Measurements from ENCODE around the gene EPRS1.

DNA sequence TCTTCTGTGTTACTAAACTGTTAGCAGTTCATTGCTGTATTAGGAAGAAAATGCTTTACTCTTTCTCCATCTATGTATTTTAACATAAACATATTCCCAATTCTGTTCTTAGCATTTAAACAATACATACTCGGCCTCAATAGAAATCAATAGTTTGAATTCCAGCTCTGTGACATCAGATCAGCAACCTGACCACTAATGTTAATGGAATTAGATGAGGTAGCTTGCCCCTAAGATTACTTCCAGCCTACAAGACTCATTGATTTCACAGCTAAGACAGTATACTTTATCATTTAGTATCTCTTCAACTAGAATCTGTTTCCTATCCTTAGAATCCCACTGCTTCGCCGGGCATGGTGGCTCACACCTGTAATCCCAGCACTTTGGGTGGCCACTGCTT is 38.9 kb downstream of the EPRS1 start:
- TF ChIP-seq, protein P1, sequence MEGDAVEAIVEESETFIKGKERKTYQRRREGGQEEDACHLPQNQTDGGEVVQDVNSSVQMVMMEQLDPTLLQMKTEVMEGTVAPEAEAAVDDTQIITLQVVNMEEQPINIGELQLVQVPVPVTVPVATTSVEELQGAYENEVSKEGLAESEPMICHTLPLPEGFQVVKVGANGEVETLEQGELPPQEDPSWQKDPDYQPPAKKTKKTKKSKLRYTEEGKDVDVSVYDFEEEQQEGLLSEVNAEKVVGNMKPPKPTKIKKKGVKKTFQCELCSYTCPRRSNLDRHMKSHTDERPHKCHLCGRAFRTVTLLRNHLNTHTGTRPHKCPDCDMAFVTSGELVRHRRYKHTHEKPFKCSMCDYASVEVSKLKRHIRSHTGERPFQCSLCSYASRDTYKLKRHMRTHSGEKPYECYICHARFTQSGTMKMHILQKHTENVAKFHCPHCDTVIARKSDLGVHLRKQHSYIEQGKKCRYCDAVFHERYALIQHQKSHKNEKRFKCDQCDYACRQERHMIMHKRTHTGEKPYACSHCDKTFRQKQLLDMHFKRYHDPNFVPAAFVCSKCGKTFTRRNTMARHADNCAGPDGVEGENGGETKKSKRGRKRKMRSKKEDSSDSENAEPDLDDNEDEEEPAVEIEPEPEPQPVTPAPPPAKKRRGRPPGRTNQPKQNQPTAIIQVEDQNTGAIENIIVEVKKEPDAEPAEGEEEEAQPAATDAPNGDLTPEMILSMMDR (IDR thresholded peaks at IDR 0.05; ENCODE audit: low read depth, low read length, missing input control) = no peak
- no peak for TF ChIP-seq HNF4A (conservative IDR thresholded peaks at IDR 0.05)
- no peak for TF ChIP-seq REST (IDR thresholded peaks at IDR 0.05)
- TF ChIP-seq JUND (IDR thresholded peaks at IDR 0.05) = no peak
- TF ChIP-seq GABPA (IDR thresholded peaks at IDR 0.05 in 1 of 2, conservative IDR thresholded peaks at IDR 0.05 in 1 of 2) = no peak
- TF ChIP-seq TAF1 (conservative IDR thresholded peaks at IDR 0.05) = no peak
- TF ChIP-seq HNF4G (IDR thresholded peaks at IDR 0.05) = no peak
- TF ChIP-seq, protein P2, sequence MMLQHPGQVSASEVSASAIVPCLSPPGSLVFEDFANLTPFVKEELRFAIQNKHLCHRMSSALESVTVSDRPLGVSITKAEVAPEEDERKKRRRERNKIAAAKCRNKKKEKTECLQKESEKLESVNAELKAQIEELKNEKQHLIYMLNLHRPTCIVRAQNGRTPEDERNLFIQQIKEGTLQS (IDR thresholded peaks at IDR 0.05) = no peak
- no peak for TF ChIP-seq MAX (IDR thresholded peaks at IDR 0.05)
- TF ChIP-seq FOXA1 (IDR thresholded peaks at IDR 0.05) = no peak

Data from liver (tissue), 3 donors.